ENCODE measurements around the gene NXPH4.
A peak's percentile ranks its signal among the peaks of the same experiment; 100 is the strongest.

Gene NXPH4

GRCh38 chr12:57229046-57229633 is 12.5 kb downstream of the NXPH4 start:
- TF ChIP-seq EGR1 (IDR thresholded peaks at IDR 0.05) (peak; percentile 21; the same call in 1 of the 2 replicates), TAF1 (IDR thresholded peaks at IDR 0.05; ENCODE audit: low read depth) (no peak), MAX (IDR thresholded peaks at IDR 0.05) (no peak)

GRCh38 chr12:57229634-57230380 is 13.2 kb downstream of the NXPH4 start, which contains the start of gene SHMT2:
TSS of gene SHMT2 (plus strand) at chr12:57229711. CDS start at chr12:57229779, 68 bp downstream.
- TF ChIP-seq ZBTB7A (IDR thresholded peaks at IDR 0.05; ENCODE audit: low read depth): 0 out of 2 replicates have a peak, but pooled peaks have one; percentile 26
- TF ChIP-seq TEAD4 (IDR thresholded peaks at IDR 0.05): 0 out of 2 replicates have a peak, but pooled peaks have one; percentile 35
- TF ChIP-seq TCF12 (IDR thresholded peaks at IDR 0.05; ENCODE audit: low read depth): peak; percentile 39
- TF ChIP-seq RAD21 (IDR thresholded peaks at IDR 0.05; ENCODE audit: low read depth): no peak
- TF ChIP-seq TAF1 (IDR thresholded peaks at IDR 0.05; ENCODE audit: low read depth): peak; percentile 86
- TF ChIP-seq CREB1 (IDR thresholded peaks at IDR 0.05; ENCODE audit: low read depth): no peak
- peak; percentile 26; the same call in 1 of the 2 replicates for TF ChIP-seq NFIC (IDR thresholded peaks at IDR 0.05)
- peak; percentile 23; the same call in 1 of the 2 replicates for TF ChIP-seq EP300 (IDR thresholded peaks at IDR 0.05; ENCODE audit: borderline replicate concordance)
- no peak; the same call in 1 of the 2 replicates for TF ChIP-seq YY1 (IDR thresholded peaks at IDR 0.05; ENCODE audit: low read depth)
- peak; percentile 87 for TF ChIP-seq USF1 (IDR thresholded peaks at IDR 0.05)
- TF ChIP-seq EGR1 (IDR thresholded peaks at IDR 0.05): peak; percentile 18; the same call in 1 of the 2 replicates
- peak; percentile 97 for TF ChIP-seq MAX (IDR thresholded peaks at IDR 0.05)
- peak; percentile 87 for TF ChIP-seq CEBPB (IDR thresholded peaks at IDR 0.05)
- no peak for TF ChIP-seq FOXM1 (IDR thresholded peaks at IDR 0.05; ENCODE audit: borderline replicate concordance, low read depth)
- TF ChIP-seq REST (IDR thresholded peaks at IDR 0.05; ENCODE audit: low read depth): no peak

GRCh38 chr12:57230381-57231155 is 14.0 kb downstream of the NXPH4 start:
- TF ChIP-seq RAD21 (IDR thresholded peaks at IDR 0.05; ENCODE audit: low read depth): no peak
- TF ChIP-seq NFIC (IDR thresholded peaks at IDR 0.05): no peak
- no peak for TF ChIP-seq EGR1 (IDR thresholded peaks at IDR 0.05)
- TF ChIP-seq CREB1 (IDR thresholded peaks at IDR 0.05; ENCODE audit: low read depth): no peak
- TF ChIP-seq TAF1 (IDR thresholded peaks at IDR 0.05; ENCODE audit: low read depth): no peak
- TF ChIP-seq TCF12 (IDR thresholded peaks at IDR 0.05; ENCODE audit: low read depth): no peak
- TF ChIP-seq TEAD4 (IDR thresholded peaks at IDR 0.05): no peak
- no peak for TF ChIP-seq YY1 (IDR thresholded peaks at IDR 0.05; ENCODE audit: low read depth)
- TF ChIP-seq REST (IDR thresholded peaks at IDR 0.05; ENCODE audit: low read depth): no peak
- TF ChIP-seq MAX (IDR thresholded peaks at IDR 0.05): no peak
- no peak for TF ChIP-seq FOXM1 (IDR thresholded peaks at IDR 0.05; ENCODE audit: borderline replicate concordance, low read depth)
- no peak for TF ChIP-seq CEBPB (IDR thresholded peaks at IDR 0.05)
- TF ChIP-seq ZBTB7A (IDR thresholded peaks at IDR 0.05; ENCODE audit: low read depth): no peak; the same call in 1 of the 2 replicates
- TF ChIP-seq USF1 (IDR thresholded peaks at IDR 0.05): no peak
- TF ChIP-seq EP300 (IDR thresholded peaks at IDR 0.05; ENCODE audit: borderline replicate concordance): no peak

GRCh38 chr12:57231276-57232021 is 14.9 kb downstream of the NXPH4 start:
- TF ChIP-seq CEBPB (IDR thresholded peaks at IDR 0.05) (no peak), TCF12 (IDR thresholded peaks at IDR 0.05; ENCODE audit: low read depth) (no peak), REST (IDR thresholded peaks at IDR 0.05; ENCODE audit: low read depth) (no peak), ZBTB7A (IDR thresholded peaks at IDR 0.05; ENCODE audit: low read depth) (no peak), TAF1 (IDR thresholded peaks at IDR 0.05; ENCODE audit: low read depth) (no peak)
